GM18951 (cell line): ENCODE results near the gene DSCAML1.

ENCODE experiments used
- POLR2A ChIP-seq: IDR thresholded peaks from 4 replicates; pipeline ENCODE4 v1.6.1; 2011; ENCODE audit warnings: mild to moderate bottlenecking; ENCODE audit not compliant: insufficient read length, insufficient read depth; ENCODE audit errors: extremely low read depth
- in situ Hi-C: fragments of 300-500 bp; cut with MboI; formaldehyde crosslinking; loops from one replicate; pipeline ENCODE4 v1.12.0; 2022; ENCODE audit warnings: low sequenced_read_pairs, mixed read lengths, inconsistent platforms; ENCODE audit not compliant: unreplicated experiment

DSCAML1 gene

GRCh38 chr11:117535201-117535849, 261.7 kb downstream of the DSCAML1 start:
- in situ Hi-C loops = no loop called here
- no peak for TF ChIP-seq POLR2A

GRCh38 chr11:117532568-117532967, 264.4 kb downstream of the DSCAML1 start:
- no peak for TF ChIP-seq POLR2A
- in situ Hi-C loops = no loop called here

- in situ Hi-C loops = no loop called here
- no peak for TF ChIP-seq POLR2A
Observed at GRCh38 chr11:117529816-117530215, 267.2 kb downstream of the DSCAML1 start.

DNA sequence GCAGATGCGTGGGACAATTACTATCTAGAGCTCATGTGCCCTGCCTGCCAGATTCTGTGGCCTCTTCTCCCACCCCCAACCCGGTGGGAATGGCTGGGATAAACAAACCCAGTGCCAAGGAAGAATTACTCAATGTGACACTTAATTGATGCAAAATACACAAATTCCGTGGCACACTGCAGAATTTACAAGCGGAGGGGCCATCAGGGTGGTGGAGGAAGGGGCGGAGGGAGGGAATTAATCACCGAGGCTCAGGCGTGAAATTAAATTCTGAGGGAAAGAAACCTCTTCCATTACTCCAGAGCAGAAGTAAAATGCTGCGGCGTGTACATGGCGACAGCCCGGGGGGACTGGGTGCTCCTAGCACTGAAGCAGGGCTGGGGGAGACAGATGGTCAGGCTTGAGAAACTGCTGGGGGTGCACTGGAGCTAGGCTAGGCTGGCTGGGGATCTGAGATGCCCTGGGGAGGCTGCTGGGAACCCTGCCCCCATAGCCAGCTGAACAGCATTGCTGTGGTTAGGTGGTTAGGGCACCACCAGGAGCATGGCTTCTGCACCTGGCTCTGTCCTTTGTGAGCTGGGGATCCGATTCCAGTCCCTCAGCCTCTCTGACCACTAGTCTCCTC, 268.8 kb downstream of the DSCAML1 start:
- in situ Hi-C loops = no loop called here
- no peak for TF ChIP-seq POLR2A

DNA sequence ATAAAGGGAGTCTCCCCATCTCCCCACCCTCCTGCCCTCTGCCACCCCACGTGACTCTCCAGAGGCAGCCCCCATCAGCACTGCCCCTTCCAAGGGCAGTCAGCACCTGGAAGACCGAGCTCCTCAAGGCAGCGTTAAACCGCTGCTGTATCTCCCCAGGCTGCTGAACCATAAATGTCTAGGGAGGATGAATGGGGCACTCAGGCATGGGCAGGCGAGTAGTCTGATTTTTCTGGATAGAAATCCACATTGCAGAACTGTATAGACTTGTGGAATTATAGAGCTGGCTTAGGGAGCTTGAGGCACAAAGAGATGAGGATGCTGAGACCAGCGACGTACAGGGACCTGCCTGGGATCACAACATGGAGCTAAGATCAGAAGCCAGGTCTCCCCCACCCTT, 269.7 kb downstream of the DSCAML1 start:
- TF ChIP-seq POLR2A = no peak
- in situ Hi-C loops = no loop called here

GRCh38 chr11:117525866-117526542, 271.0 kb downstream of the DSCAML1 start:
- no peak for TF ChIP-seq POLR2A
- in situ Hi-C loops = no loop called here

DNA sequence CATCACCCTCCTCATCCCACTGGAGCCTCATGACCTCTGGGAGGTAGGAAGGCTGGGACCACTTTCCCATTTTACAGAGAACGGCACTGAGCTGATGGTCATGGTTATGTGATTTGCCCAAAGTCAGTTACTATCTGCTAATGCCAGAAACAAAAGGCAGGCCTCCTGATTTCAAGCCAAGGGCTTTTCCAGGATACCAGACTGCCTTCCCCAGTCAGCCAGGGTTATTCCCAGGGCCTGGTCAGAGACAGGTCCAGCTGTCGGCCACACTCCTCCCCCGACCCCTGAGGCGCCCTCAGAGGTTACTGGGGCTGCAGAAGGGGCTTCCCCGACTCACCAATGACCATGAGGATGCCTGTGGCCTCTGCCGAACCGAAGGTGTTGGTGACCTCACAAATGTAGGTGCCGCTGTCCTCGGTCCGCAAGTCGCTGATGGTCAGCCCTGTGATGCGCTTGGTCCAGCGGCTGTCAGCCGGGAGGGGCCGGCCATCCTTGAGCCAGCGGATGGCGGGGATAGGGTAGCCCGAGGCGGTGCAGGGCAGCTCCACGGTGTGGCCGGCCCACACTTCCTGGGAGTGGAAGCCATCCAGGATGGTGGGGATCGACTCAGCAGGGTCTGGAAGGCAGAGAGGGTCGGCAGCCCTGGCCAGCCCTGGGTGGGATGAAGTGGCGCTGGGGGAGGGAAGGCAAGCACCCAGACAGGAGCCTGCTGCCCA, 272.4 kb downstream of the DSCAML1 start:
- in situ Hi-C loops = no loop called here
- TF ChIP-seq POLR2A = no peak

GRCh38 chr11:117523680-117524079, 273.3 kb downstream of the DSCAML1 start:
- in situ Hi-C loops = no loop called here

GRCh38 chr11:117521974-117522373, 275.0 kb downstream of the DSCAML1 start:
- in situ Hi-C loops = no loop called here
- no peak for TF ChIP-seq POLR2A

More at GRCh38 chr11:117523680-117524079, 273.3 kb downstream of the DSCAML1 start:
- TF ChIP-seq POLR2A = no peak

DNA sequence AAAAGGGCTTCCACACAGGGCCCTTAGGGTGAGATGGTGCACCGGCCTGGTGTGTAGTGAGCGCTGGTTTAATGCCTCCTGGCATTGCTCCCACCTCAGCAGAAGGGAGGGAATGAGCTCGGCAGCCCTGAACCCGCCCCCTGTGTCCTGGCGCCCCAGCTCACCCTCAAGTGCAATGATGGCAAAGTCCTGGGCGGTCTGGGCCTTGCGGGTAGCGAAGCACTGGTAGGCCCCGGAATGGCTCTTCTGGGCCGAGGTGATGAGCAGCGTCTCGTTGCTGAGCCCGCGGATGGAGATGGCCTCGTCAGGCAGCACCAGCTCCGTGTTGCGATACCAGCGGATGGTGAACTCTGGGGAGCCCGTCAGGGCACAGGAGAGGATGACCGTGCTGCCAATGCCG, 276.1 kb downstream of the DSCAML1 start:
- in situ Hi-C loops = no loop called here
- no peak for TF ChIP-seq POLR2A

GRCh38 chr11:117520201-117520600, 276.8 kb downstream of the DSCAML1 start:
- in situ Hi-C loops = no loop called here
- TF ChIP-seq POLR2A = no peak

DNA sequence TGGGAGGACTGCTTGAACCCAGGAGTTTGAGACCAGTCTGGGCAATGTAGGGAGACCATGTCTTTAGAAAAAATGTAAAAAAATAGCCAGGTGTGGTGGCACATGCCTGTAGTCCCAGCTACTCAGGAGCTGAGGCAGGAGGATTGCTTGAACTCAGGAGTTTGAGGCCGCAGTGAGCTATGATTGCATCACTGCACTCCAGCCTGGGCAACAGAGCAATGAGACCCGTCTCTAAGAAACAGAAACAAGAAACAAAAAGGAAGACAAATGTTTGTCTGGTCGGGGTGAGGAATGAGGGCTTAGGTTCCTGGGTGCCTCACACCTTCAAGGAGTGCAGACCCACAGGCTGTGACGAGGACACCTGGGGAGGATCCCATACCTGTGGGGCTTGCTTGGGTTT, 277.4 kb downstream of the DSCAML1 start:
- in situ Hi-C loops = no loop called here
- TF ChIP-seq POLR2A = no peak

DNA sequence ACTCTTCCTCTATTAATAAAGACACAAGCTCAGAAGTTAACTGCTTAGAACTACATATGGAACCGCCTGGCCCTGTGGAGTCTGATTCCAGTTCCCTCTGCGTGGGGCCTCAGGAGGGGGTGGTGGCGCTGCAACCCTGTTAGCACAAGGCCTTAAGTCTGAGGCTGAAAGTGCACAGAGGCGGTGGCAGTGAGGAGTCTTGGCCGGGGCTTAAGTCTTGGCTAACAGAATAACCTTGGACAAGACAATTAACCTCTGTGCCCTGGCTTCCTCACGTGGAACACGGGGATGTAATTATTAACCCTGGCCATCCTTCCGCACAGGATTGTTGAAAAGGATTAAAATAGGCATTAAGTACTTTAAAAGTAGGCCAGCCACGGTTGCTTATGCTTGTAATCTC, 277.8 kb downstream of the DSCAML1 start:
- in situ Hi-C loops = no loop called here
- no peak for TF ChIP-seq POLR2A
